Skeletal muscle tissue (tissue), 4 donors: ENCODE measurements around the gene EYA4. TPM values are rescaled to one million over a fixed set of nuclear protein-coding genes. Genes with fewer than 3 reads are reported as not detected.

ENCODE experiments used
- H3K27ac ChIP-seq: one replicate; pipeline ENCODE4 v1.7.0; 2013; ENCODE audit warnings: mild to moderate bottlenecking, low read depth, low read length, inconsistent platforms
- H3K27me3 ChIP-seq, 3 donors: one replicate each; pipeline ENCODE4 v1.7.0; 2013; ENCODE audit warnings: low read length in 3 of 3; ENCODE audit not compliant: control insufficient read depth in 3 of 3, insufficient read depth in 3 of 3
- H3K36me3 ChIP-seq, 3 donors: one replicate each; pipeline ENCODE4 v1.7.0; 2013; ENCODE audit warnings: low read length in 3 of 3; ENCODE audit not compliant: control insufficient read depth in 3 of 3, insufficient read depth in 3 of 3
- H3K4me1 ChIP-seq, 3 donors: one replicate each; pipeline ENCODE4 v1.7.0; 2013; ENCODE audit warnings: low read length in 3 of 3, mild to moderate bottlenecking in 3 of 3; ENCODE audit not compliant: control insufficient read depth in 3 of 3, insufficient read depth in 3 of 3
- H3K4me3 ChIP-seq, 3 donors: one replicate each; pipeline ENCODE4 v1.7.0; 2013; ENCODE audit warnings: low read length in 3 of 3
- H3K9ac ChIP-seq, 3 donors: one replicate each; pipeline ENCODE4 v1.7.0; 2013; ENCODE audit warnings: low read length in 3 of 3, mild to moderate bottlenecking in 3 of 3, moderate library complexity in 2 of 3, low read depth in 1 of 3
- H3K9me3 ChIP-seq, 3 donors: one replicate each; pipeline ENCODE4 v1.7.0; 2013; ENCODE audit warnings: low read length in 3 of 3; ENCODE audit not compliant: control insufficient read depth in 3 of 3
- total RNA-seq: library from RNA; depleted of rRNA; stranded (reverse); fragments of >200 nt; gene quantifications from one replicate; pipeline ENCODE4 v1.2.3, GENCODE V29; 2014
- donor health status: Osteomylitis.

EYA4 gene
- total RNA-seq, 1 donor from 2014 or later, result 40.2 TPM

GRCh38 chr6:133505681-133506080 is 264.5 kb downstream of the EYA4 start:
- no peaks in the 10 kb centered on the region for H3K27me3 ChIP-seq
- peaks cover 12 to 19% (median 15%) of the 10 kb centered on the region in 3 donors for H3K4me1 ChIP-seq
- H3K9ac ChIP-seq, result no peak overlapping the region
- no peaks in the 10 kb centered on the region for H3K9me3 ChIP-seq
- no peak overlapping the region for H3K27ac ChIP-seq
- no peaks in the 10 kb centered on the region for H3K36me3 ChIP-seq
- H3K4me3 ChIP-seq, result no peak overlapping the region

- Histone ChIP-seq H3K4me1 (no peaks in the 10 kb centered on the region), H3K4me3 (no peak overlapping the region), H3K27ac (no peak overlapping the region), H3K27me3 (no peaks in the 10 kb centered on the region), H3K9ac (no peak overlapping the region), H3K36me3 (peaks cover 0 to 4% (median 0%) of the 10 kb centered on the region in 3 donors), H3K9me3 (no peaks in the 10 kb centered on the region)
Measured at GRCh38 chr6:133512410-133513016, 271.4 kb downstream of the EYA4 start.

- H3K36me3 ChIP-seq, result no peaks in the 10 kb centered on the region
- no peaks in the 10 kb centered on the region for H3K9me3 ChIP-seq
- H3K27ac ChIP-seq, result no peak overlapping the region
- no peaks in the 10 kb centered on the region for H3K4me1 ChIP-seq
- H3K27me3 ChIP-seq, result no peaks in the 10 kb centered on the region
- H3K4me3 ChIP-seq, result no peak overlapping the region
- no peak overlapping the region for H3K9ac ChIP-seq
Measured at GRCh38 chr6:133523816-133524215, 282.7 kb downstream of the EYA4 start.

GRCh38 chr6:133526436-133526835 is 285.3 kb downstream of the EYA4 start:
- Histone ChIP-seq H3K4me1 (no peaks in the 10 kb centered on the region), H3K9ac (no peak overlapping the region), H3K27ac (no peak overlapping the region), H3K9me3 (no peaks in the 10 kb centered on the region), H3K4me3 (no peak overlapping the region), H3K36me3 (peaks cover 0 to 3% (median 0%) of the 10 kb centered on the region in 3 donors), H3K27me3 (no peaks in the 10 kb centered on the region)

- H3K4me3 ChIP-seq, result no peak overlapping the region
- no peaks in the 10 kb centered on the region for H3K9me3 ChIP-seq
- no peak overlapping the region for H3K9ac ChIP-seq
- H3K27me3 ChIP-seq, result no peaks in the 10 kb centered on the region
- H3K36me3 ChIP-seq, result peaks cover 0 to 3% (median 0%) of the 10 kb centered on the region in 3 donors
- H3K4me1 ChIP-seq, result no peaks in the 10 kb centered on the region
- H3K27ac ChIP-seq, result no peak overlapping the region
Measured at GRCh38 chr6:133528566-133528965, 287.4 kb downstream of the EYA4 start.

- Histone ChIP-seq H3K36me3 (peaks cover 0 to 3% (median 0%) of the 10 kb centered on the region in 3 donors), H3K4me3 (no peak overlapping the region)
Measured at GRCh38 chr6:133532908-133533307, 291.8 kb downstream of the EYA4 start.

GRCh38 chr6:133539502-133540259 is 298.5 kb downstream of the EYA4 start:
- Histone ChIP-seq H3K27ac (no peak overlapping the region), H3K4me3 (no peak overlapping the region), H3K36me3 (no peaks in the 10 kb centered on the region), H3K9ac (no peak overlapping the region), H3K27me3 (no peaks in the 10 kb centered on the region), H3K4me1 (no peaks in the 10 kb centered on the region), H3K9me3 (no peaks in the 10 kb centered on the region)

More at GRCh38 chr6:133532908-133533307, 291.8 kb downstream of the EYA4 start:
- Histone ChIP-seq H3K4me1 (no peaks in the 10 kb centered on the region), H3K27me3 (no peaks in the 10 kb centered on the region), H3K9ac (no peak overlapping the region), H3K27ac (no peak overlapping the region), H3K9me3 (no peaks in the 10 kb centered on the region)

- H3K27me3 ChIP-seq, result no peaks in the 10 kb centered on the region
- H3K9me3 ChIP-seq, result no peaks in the 10 kb centered on the region
- no peaks in the 10 kb centered on the region for H3K4me1 ChIP-seq
- H3K9ac ChIP-seq, result no peak overlapping the region
- no peaks in the 10 kb centered on the region for H3K36me3 ChIP-seq
- H3K4me3 ChIP-seq, result no peak overlapping the region
- no peak overlapping the region for H3K27ac ChIP-seq
Measured at GRCh38 chr6:133540361-133540760, 299.2 kb downstream of the EYA4 start.

- Histone ChIP-seq H3K36me3 (no peaks in the 10 kb centered on the region), H3K9me3 (no peaks in the 10 kb centered on the region), H3K27me3 (no peaks in the 10 kb centered on the region), H3K4me3 (no peak overlapping the region), H3K27ac (no peak overlapping the region), H3K4me1 (no peaks in the 10 kb centered on the region), H3K9ac (no peak overlapping the region)
Measured at GRCh38 chr6:133541040-133541439, 299.9 kb downstream of the EYA4 start.

GRCh38 chr6:133542056-133542821 is 301.1 kb downstream of the EYA4 start:
- H3K4me3 ChIP-seq, result no peak overlapping the region
- no peaks in the 10 kb centered on the region for H3K36me3 ChIP-seq
- no peaks in the 10 kb centered on the region for H3K9me3 ChIP-seq
- no peak overlapping the region for H3K9ac ChIP-seq
- no peak overlapping the region for H3K27ac ChIP-seq
- no peaks in the 10 kb centered on the region for H3K27me3 ChIP-seq
- H3K4me1 ChIP-seq, result peaks cover 0 to 1% (median 0%) of the 10 kb centered on the region in 3 donors
